CD8-positive, alpha-beta memory T cell (primary cell): Measurements from ENCODE around the gene DNAH8. TPM values are rescaled to one million over a fixed set of nuclear protein-coding genes. Genes with fewer than 3 reads are reported as not detected.
A peak's percentile ranks its signal among the peaks of the same experiment; 100 is the strongest.
"Not testable (repeated sequence)": the region's sequence is repeated elsewhere in the genome, so short reads cannot be mapped to it uniquely, and the experiment has no call there.

ENCODE experiments used
- CTCF ChIA-PET: fragments of 350-600 bp; sonication (Branson Sonifier 250); formaldehyde crosslinking; loops from one replicate; lab custom pipeline; 2021; ENCODE audit warnings: antibody characterized with exemption; lab: Charles Lee
- POLR2A ChIA-PET: fragments of 350-600 bp; sonication (Branson Sonifier 250); formaldehyde crosslinking; loops from one replicate; lab custom pipeline; 2021; ENCODE audit warnings: antibody characterized with exemption; lab: Charles Lee
- DNase-seq, 5 donors: peaks; one replicate each; pipeline versions ENCODE4 v3.0.0 to v3.0.0-alpha.2; 2020 to 2022; ENCODE audit warnings: mixed read lengths in 1 of 5
- H3K27ac ChIP-seq: one replicate; pipeline ENCODE4 v1.7.0; 2013; ENCODE audit warnings: low read depth, mild to moderate bottlenecking, low read length, moderate library complexity
- H3K27me3 ChIP-seq: 2 replicates; pipeline ENCODE4 v1.7.0; 2013; ENCODE audit warnings: low read length, mild to moderate bottlenecking; ENCODE audit not compliant: insufficient read depth, poor library complexity, severe bottlenecking
- H3K36me3 ChIP-seq: 2 replicates; pipeline ENCODE4 v1.7.0; 2013; ENCODE audit warnings: mild to moderate bottlenecking, low read length, moderate library complexity; ENCODE audit not compliant: insufficient read depth
- H3K4me1 ChIP-seq: 2 replicates; pipeline ENCODE4 v1.7.0; 2013; ENCODE audit warnings: mild to moderate bottlenecking, low read length, moderate library complexity; ENCODE audit not compliant: insufficient read depth
- H3K4me3 ChIP-seq: 2 replicates; pipeline ENCODE4 v1.7.0; 2013; ENCODE audit warnings: mild to moderate bottlenecking, low read length
- H3K9me3 ChIP-seq: 2 replicates; pipeline ENCODE4 v1.7.0; 2013; ENCODE audit warnings: mild to moderate bottlenecking, low read length
- H3K27ac Mint-ChIP-seq, 8 donors: one replicate each; pipeline ENCODE4 v1.8.0; 2020 to 2021; ENCODE audit warnings: mixed read lengths in 8 of 8, mild to moderate bottlenecking in 6 of 8, inconsistent platforms in 3 of 8, moderate library complexity in 3 of 8
- H3K27me3 Mint-ChIP-seq, 2 donors: one replicate each; pipeline ENCODE4 v1.8.0; 2020 to 2021; ENCODE audit warnings: mixed read lengths in 2 of 2, mild to moderate bottlenecking in 1 of 2, moderate library complexity in 1 of 2
- H3K36me3 Mint-ChIP-seq, 3 donors: one replicate each; pipeline ENCODE4 v1.8.0; 2020 to 2021; ENCODE audit warnings: mixed read lengths in 3 of 3, inconsistent platforms in 1 of 3, mild to moderate bottlenecking in 1 of 3
- H3K4me1 Mint-ChIP-seq, 3 donors: one replicate each; pipeline ENCODE4 v1.8.0; 2020 to 2021; ENCODE audit warnings: mixed read lengths in 3 of 3, inconsistent platforms in 1 of 3, mild to moderate bottlenecking in 1 of 3
- H3K4me3 Mint-ChIP-seq, 7 donors: one replicate each; pipeline ENCODE4 v1.8.0; 2020 to 2021; ENCODE audit warnings: mixed read lengths in 7 of 7, mild to moderate bottlenecking in 6 of 7, moderate library complexity in 4 of 7, inconsistent platforms in 2 of 7
- H3K9me3 Mint-ChIP-seq, 5 donors: one replicate each; pipeline ENCODE4 v1.8.0; 2020 to 2022; ENCODE audit warnings: mixed read lengths in 5 of 5, mild to moderate bottlenecking in 3 of 5, moderate library complexity in 2 of 5, inconsistent platforms in 1 of 5
- polyA plus RNA-seq: library from polyadenylated mRNA; unstranded; fragments of 300-500 nt; fragmentation: Illumina TruSeq; gene quantifications from one replicate; pipeline ENCODE4 v1.2.3, GENCODE V29; 2021
- total RNA-seq, 2 experiments: library from RNA; stranded (reverse); gene quantifications; one replicate each; pipeline ENCODE4 v1.2.3, GENCODE V29; 2021

DNAH8 gene
- total and polyA plus RNA-seq, 3 experiments from 2014 or later, result 0.11 to 0.20 TPM; not detected in 1

GRCh38 chr6:38688579-38689087, 26.5 kb upstream of the DNAH8 start:
- no peaks in the 10 kb centered on the region for H3K4me1 ChIP-seq
- no peak overlapping the region for H3K4me3 Mint-ChIP-seq
- H3K27me3 ChIP-seq, result no peaks in the 10 kb centered on the region
- no peak overlapping the region for H3K4me3 ChIP-seq
- no peaks in the 10 kb centered on the region for H3K36me3 ChIP-seq
- H3K27ac ChIP-seq, result no peak overlapping the region
- H3K4me1 Mint-ChIP-seq, result peaks cover 26 to 63% (median 29%) of the 10 kb centered on the region in 3 donors
- POLR2A ChIA-PET, result interaction anchor here (0.6 kb wide), 1 partner anchor 15 kb away, joined by 3 read pairs; no protein-coding TSS in a partner anchor
- no peak for DNase-seq
- H3K27ac Mint-ChIP-seq, result peak overlapping the region in 5 of 8 donors; percentile 6 to 58 (median 31)
- peaks cover 0 to 16% (median 1%) of the 10 kb centered on the region in 3 donors for H3K36me3 Mint-ChIP-seq
- CTCF ChIA-PET, result no interaction called here
- H3K27me3 Mint-ChIP-seq, result no peaks in the 10 kb centered on the region
- no peaks in the 10 kb centered on the region for H3K9me3 Mint-ChIP-seq
- H3K9me3 ChIP-seq, result no peaks in the 10 kb centered on the region

GRCh38 chr6:38695227-38695900, 19.7 kb upstream of the DNAH8 start:
- no peaks in the 10 kb centered on the region for H3K4me1 ChIP-seq
- H3K9me3 Mint-ChIP-seq, result peaks cover 6 to 15% (median 8%) of the 10 kb centered on the region in 5 donors
- peaks cover 33 to 62% (median 54%) of the 10 kb centered on the region in 3 donors for H3K4me1 Mint-ChIP-seq

GRCh38 chr6:38695933-38696332, 19.2 kb upstream of the DNAH8 start:
- ChIA-PET POLR2A (no interaction called here), CTCF (no interaction called here)
- Histone ChIP-seq H3K27ac (no peak overlapping the region), H3K9me3 (peaks cover 5% of the 10 kb centered on the region), H3K27me3 (no peaks in the 10 kb centered on the region), H3K4me1 (no peaks in the 10 kb centered on the region), H3K4me3 (no peak overlapping the region), H3K36me3 (no peaks in the 10 kb centered on the region)
- Mint-ChIP-seq H3K27me3 (no peaks in the 10 kb centered on the region), H3K9me3 (peaks cover 6 to 17% (median 10%) of the 10 kb centered on the region in 5 donors), H3K27ac (peak overlapping the region in 3 of 8 donors; percentile 2 to 25 (median 5)), H3K36me3 (peaks cover 9 to 11% (median 11%) of the 10 kb centered on the region in 3 donors), H3K4me3 (no peak overlapping the region), H3K4me1 (peaks cover 35 to 63% (median 56%) of the 10 kb centered on the region in 3 donors)
- no peak for DNase-seq

More at GRCh38 chr6:38695227-38695900, 19.7 kb upstream of the DNAH8 start:
- Histone ChIP-seq H3K4me3 (no peak overlapping the region), H3K27ac (no peak overlapping the region), H3K9me3 (peaks cover 4% of the 10 kb centered on the region), H3K27me3 (no peaks in the 10 kb centered on the region), H3K36me3 (no peaks in the 10 kb centered on the region)
- POLR2A ChIA-PET, result no interaction called here
- Mint-ChIP-seq H3K27ac (peak overlapping the region in 1 of 8 donors; percentile 2), H3K4me3 (no peak overlapping the region), H3K36me3 (peaks cover 8 to 11% (median 11%) of the 10 kb centered on the region in 3 donors), H3K27me3 (no peaks in the 10 kb centered on the region)
- CTCF ChIA-PET, result interaction anchor here (1.2 kb wide), 1 partner anchor 8 kb away, joined by 3 read pairs; no protein-coding TSS in a partner anchor
- DNase-seq, result no peak

GRCh38 chr6:38696345-38696744, 18.8 kb upstream of the DNAH8 start:
- Mint-ChIP-seq H3K4me1 (peaks cover 39 to 65% (median 58%) of the 10 kb centered on the region in 3 donors), H3K4me3 (no peak overlapping the region), H3K36me3 (peaks cover 10 to 11% (median 11%) of the 10 kb centered on the region in 3 donors), H3K9me3 (peaks cover 6 to 19% (median 10%) of the 10 kb centered on the region in 5 donors), H3K27ac (peak overlapping the region in 3 of 8 donors; percentile 2 to 13 (median 5)), H3K27me3 (no peaks in the 10 kb centered on the region)
- ChIA-PET POLR2A (no interaction called here), CTCF (no interaction called here)
- Histone ChIP-seq H3K27me3 (no peaks in the 10 kb centered on the region), H3K4me3 (no peak overlapping the region), H3K4me1 (no peaks in the 10 kb centered on the region), H3K27ac (no peak overlapping the region), H3K9me3 (peaks cover 5% of the 10 kb centered on the region), H3K36me3 (no peaks in the 10 kb centered on the region)
- DNase-seq, result no peak

GRCh38 chr6:38697846-38698245, 17.3 kb upstream of the DNAH8 start:
- Histone ChIP-seq H3K4me1 (no peaks in the 10 kb centered on the region), H3K27me3 (no peaks in the 10 kb centered on the region), H3K9me3 (peaks cover 5% of the 10 kb centered on the region), H3K36me3 (no peaks in the 10 kb centered on the region), H3K27ac (no peak overlapping the region), H3K4me3 (no peak overlapping the region)
- Mint-ChIP-seq H3K27me3 (no peaks in the 10 kb centered on the region), H3K9me3 (peaks cover 6 to 19% (median 10%) of the 10 kb centered on the region in 5 donors), H3K36me3 (peaks cover 11 to 16% (median 13%) of the 10 kb centered on the region in 3 donors), H3K4me1 (peaks cover 42 to 65% (median 64%) of the 10 kb centered on the region in 3 donors), H3K4me3 (peak overlapping the region in 1 of 7 donors; percentile 44), H3K27ac (peak overlapping the region in 5 of 8 donors; percentile 12 to 48 (median 45))
- DNase-seq, result no peak
- CTCF ChIA-PET, result no interaction called here
- POLR2A ChIA-PET, result no interaction called here

GRCh38 chr6:38699702-38700101, 15.4 kb upstream of the DNAH8 start:
- CTCF ChIA-PET, H3K9me3 ChIP-seq, H3K4me1 ChIP-seq, H3K27me3 Mint-ChIP-seq, H3K4me3 ChIP-seq, H3K27ac ChIP-seq, H3K27me3 ChIP-seq, DNase-seq, H3K36me3 ChIP-seq: not testable (repeated sequence)
- peaks cover 6 to 19% (median 10%) of the 10 kb centered on the region in 5 donors for H3K9me3 Mint-ChIP-seq
- peaks cover 11 to 16% (median 13%) of the 10 kb centered on the region in 3 donors for H3K36me3 Mint-ChIP-seq
- POLR2A ChIA-PET, result interaction anchor here (1.0 kb wide), 1 partner anchor 14 kb away, joined by 4 read pairs; no protein-coding TSS in a partner anchor
- H3K27ac Mint-ChIP-seq, result peak overlapping the region in 1 of 8 donors; percentile 45
- peak overlapping the region in 1 of 7 donors; percentile 61 for H3K4me3 Mint-ChIP-seq
- peaks cover 43 to 63% (median 57%) of the 10 kb centered on the region in 3 donors for H3K4me1 Mint-ChIP-seq

- no peaks in the 10 kb centered on the region for H3K4me1 ChIP-seq
- H3K36me3 Mint-ChIP-seq, result peaks cover 11 to 16% (median 13%) of the 10 kb centered on the region in 3 donors
Measured at GRCh38 chr6:38701551-38701950, 13.6 kb upstream of the DNAH8 start.

More at GRCh38 chr6:38701551-38701950, 13.6 kb upstream of the DNAH8 start:
- peaks cover 38 to 54% (median 47%) of the 10 kb centered on the region in 3 donors for H3K4me1 Mint-ChIP-seq
- ChIA-PET CTCF (interaction anchor here (2.5 kb wide), 1 partner anchor 13 kb away, joined by 14 read pairs; the partner anchor contains the start of gene DNAH8), POLR2A (interaction anchor here (0.7 to 1.2 kb wide), 2 partner anchors 12 to 1352 kb away, joined by 3 to 5 read pairs; no protein-coding TSS in a partner anchor)
- peaks cover 9% of the 10 kb centered on the region in 2 donors for H3K27me3 Mint-ChIP-seq
- peaks cover 6% of the 10 kb centered on the region for H3K27me3 ChIP-seq
- H3K36me3 ChIP-seq, result no peaks in the 10 kb centered on the region
- DNase-seq, result no peak
- H3K4me3 ChIP-seq, result no peak overlapping the region
- H3K4me3 Mint-ChIP-seq, result peak overlapping the region; percentile 24 to 96 (median 92)
- H3K9me3 Mint-ChIP-seq, result peaks cover 6 to 19% (median 10%) of the 10 kb centered on the region in 5 donors
- no peak overlapping the region for H3K27ac ChIP-seq
- peaks cover 5% of the 10 kb centered on the region for H3K9me3 ChIP-seq
- peak overlapping the region in 4 of 8 donors; percentile 8 to 92 (median 84) for H3K27ac Mint-ChIP-seq
